Vein endothelial cell (primary cell): ENCODE results near the gene LENG9. TPM values are rescaled to one million over a fixed set of nuclear protein-coding genes. Genes with fewer than 3 reads are reported as not detected.

Source experiments
- small RNA-seq: library from RNA; depleted of rRNA; stranded (forward); fragments of <200 nt; gene quantifications from one replicate; pipeline ENCODE3, GENCODE V24; 2012
- total RNA-seq: library from RNA; depleted of rRNA; stranded (reverse); fragments of >200 nt; gene quantifications from 2 replicates; pipeline ENCODE4 v1.2.3, GENCODE V29; 2012

LENG9 gene
- total RNA-seq: 5.6 and 8.2 TPM in 2 replicates

GRCh38 chr19:54463531-54464043 is at the start of gene LENG9:
Gene LENG9, minus strand, starts transcription at chr19:54463778. Its CDS starts 252 bp downstream, at chr19:54463526.

GRCh38 chr19:54502518-54503048 is 39.0 kb upstream of the LENG9 start, which contains the start of gene LAIR2:
Gene LAIR2, plus strand, starts transcription at chr19:54502831. Its CDS starts 88 bp downstream, at chr19:54502919.

GRCh38 chr19:54473071-54473891 is 9.7 kb upstream of the LENG9 start, which contains the start of gene CDC42EP5:
Gene CDC42EP5, minus strand, starts transcription at chr19:54473296. Its CDS starts 7,749 bp downstream, at chr19:54465547.

GRCh38 chr19:54448774-54449700 is 14.5 kb downstream of the LENG9 start, which contains the start of gene LENG8:
Gene LENG8, plus strand, starts transcription at chr19:54449199. Its CDS starts 2,146 bp downstream, at chr19:54451345.

GRCh38 chr19:54415208-54415900 is 48.2 kb downstream of the LENG9 start, which contains the start of gene TTYH1:
Gene TTYH1, plus strand, starts transcription at chr19:54415464. Its CDS starts 89 bp downstream, at chr19:54415553.

Small RNAs within 50 kb of the gene (small RNA-seq; reads per million reads assigned to genes)
- gene AC245884.3: not detected

Other genes with a start within 250 kb of the LENG9 start
- not detected in 2 replicates for gene LILRB3, start 240.8 kb downstream of the LENG9 start, total RNA-seq
- gene LILRA6, start 221.0 kb downstream of the LENG9 start, total RNA-seq: not detected in 2 replicates
- gene LILRB5, start 206.5 kb downstream of the LENG9 start, total RNA-seq: not detected in 2 replicates
- not detected in 2 replicates for gene LILRB2, start 182.7 kb downstream of the LENG9 start, total RNA-seq
- not detected in 2 replicates for gene LILRA5, start 150.6 kb downstream of the LENG9 start, total RNA-seq
- not detected in 2 replicates for gene LILRA4, start 124.6 kb downstream of the LENG9 start, total RNA-seq
- gene LAIR1, start 98.8 kb downstream of the LENG9 start, total RNA-seq: not detected in 2 replicates
- gene TTYH1, start 48.3 kb downstream of the LENG9 start, total RNA-seq: not detected in 2 replicates
- gene LENG8, start 14.6 kb downstream of the LENG9 start, total RNA-seq: 61.1 and 82.1 TPM in 2 replicates
- gene CDC42EP5, start 9.5 kb upstream of the LENG9 start, total RNA-seq: 69.1 and 109 TPM in 2 replicates
- gene LAIR2, start 39.1 kb upstream of the LENG9 start, total RNA-seq: not detected in 2 replicates
- gene LILRA2, start 110.0 kb upstream of the LENG9 start, total RNA-seq: not detected in 2 replicates
- not detected in 2 replicates for gene LILRA1, start 129.9 kb upstream of the LENG9 start, total RNA-seq
- not detected in 2 replicates for gene LILRB1, start 166.7 kb upstream of the LENG9 start, total RNA-seq
- not detected in 2 replicates for gene LILRB4, start 199.2 kb upstream of the LENG9 start, total RNA-seq